Ishikawa (cell line): ENCODE data around the gene PLA2G4E.

Experiments
- CEBPB ChIP-seq: IDR thresholded peaks from 2 replicates; pipeline ENCODE4 v1.6.1; 2012
- CREB1 ChIP-seq: IDR thresholded peaks from 2 replicates; pipeline ENCODE4 v1.6.1; 2012; ENCODE audit warnings: low read depth
- EGR1 ChIP-seq: IDR thresholded peaks from 2 replicates; pipeline ENCODE4 v1.6.1; 2012
- EP300 ChIP-seq: IDR thresholded peaks from 2 replicates; pipeline ENCODE4 v1.6.1; 2012; ENCODE audit warnings: borderline replicate concordance
- FOXM1 ChIP-seq: IDR thresholded peaks from 2 replicates; pipeline ENCODE4 v1.6.1; 2012; ENCODE audit warnings: low read depth, borderline replicate concordance
- NFIC ChIP-seq: IDR thresholded peaks from 2 replicates; pipeline ENCODE4 v1.6.1; 2012
- RAD21 ChIP-seq: IDR thresholded peaks from 2 replicates; pipeline ENCODE4 v1.6.1; 2012; ENCODE audit warnings: low read depth
- TAF1 ChIP-seq: IDR thresholded peaks from 2 replicates; pipeline ENCODE4 v1.6.1; 2012; ENCODE audit warnings: low read depth, mild to moderate bottlenecking
- TCF12 ChIP-seq: IDR thresholded peaks from 2 replicates; pipeline ENCODE4 v1.6.1; 2012; ENCODE audit warnings: low read depth
- TEAD4 ChIP-seq: IDR thresholded peaks from 2 replicates; pipeline ENCODE4 v1.6.1; 2012
- YY1 ChIP-seq: IDR thresholded peaks from 2 replicates; pipeline ENCODE4 v1.6.1; 2012; ENCODE audit warnings: low read depth
- ZBTB7A ChIP-seq: IDR thresholded peaks from 2 replicates; pipeline ENCODE4 v1.6.1; 2012; ENCODE audit warnings: low read depth
- TF ChIP-seq, protein P1 (sequence below): IDR thresholded peaks from 2 replicates; pipeline ENCODE4 v1.6.1; 2012; ENCODE audit warnings: low read depth, mild to moderate bottlenecking
- TF ChIP-seq, protein P2 (sequence below): IDR thresholded peaks from 2 replicates; pipeline ENCODE4 v1.6.1; 2012

DNA sequence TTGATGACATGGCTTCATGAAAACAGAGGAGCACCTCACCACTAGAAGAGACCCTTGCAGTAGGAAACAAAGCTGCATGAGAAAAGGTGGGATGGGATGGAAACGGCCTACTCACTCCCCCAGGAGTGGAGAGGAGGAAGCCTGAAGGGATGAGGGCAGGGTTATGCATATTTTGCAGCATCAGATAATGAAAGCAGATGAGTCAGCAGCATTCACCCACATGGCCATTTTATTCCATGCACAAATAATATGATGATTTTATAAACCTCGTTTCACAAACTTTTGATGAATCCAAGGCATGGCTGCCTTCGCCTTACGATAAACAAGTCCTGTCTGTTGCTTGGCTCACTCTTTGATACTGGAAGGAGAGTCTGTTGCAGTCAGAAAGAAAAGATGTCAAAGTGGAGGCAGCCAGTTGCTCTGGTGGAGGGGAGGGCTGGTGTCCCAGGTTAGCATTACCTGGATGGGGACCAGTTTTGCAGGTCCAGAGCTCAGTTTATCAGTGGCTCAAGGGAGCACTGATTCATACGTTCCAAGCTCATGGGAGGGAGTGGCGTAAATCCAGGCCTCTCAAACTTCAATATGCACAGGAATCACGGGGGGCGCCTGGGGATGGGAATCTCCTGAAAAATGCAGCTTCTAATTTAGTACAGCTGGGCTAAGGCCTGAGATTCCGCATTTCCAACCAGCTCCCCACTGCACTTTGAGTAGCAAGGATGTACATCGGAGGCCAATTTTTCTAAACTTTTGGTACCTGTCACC, 39.3 kb downstream of the PLA2G4E start:
- TF ChIP-seq, protein P1, sequence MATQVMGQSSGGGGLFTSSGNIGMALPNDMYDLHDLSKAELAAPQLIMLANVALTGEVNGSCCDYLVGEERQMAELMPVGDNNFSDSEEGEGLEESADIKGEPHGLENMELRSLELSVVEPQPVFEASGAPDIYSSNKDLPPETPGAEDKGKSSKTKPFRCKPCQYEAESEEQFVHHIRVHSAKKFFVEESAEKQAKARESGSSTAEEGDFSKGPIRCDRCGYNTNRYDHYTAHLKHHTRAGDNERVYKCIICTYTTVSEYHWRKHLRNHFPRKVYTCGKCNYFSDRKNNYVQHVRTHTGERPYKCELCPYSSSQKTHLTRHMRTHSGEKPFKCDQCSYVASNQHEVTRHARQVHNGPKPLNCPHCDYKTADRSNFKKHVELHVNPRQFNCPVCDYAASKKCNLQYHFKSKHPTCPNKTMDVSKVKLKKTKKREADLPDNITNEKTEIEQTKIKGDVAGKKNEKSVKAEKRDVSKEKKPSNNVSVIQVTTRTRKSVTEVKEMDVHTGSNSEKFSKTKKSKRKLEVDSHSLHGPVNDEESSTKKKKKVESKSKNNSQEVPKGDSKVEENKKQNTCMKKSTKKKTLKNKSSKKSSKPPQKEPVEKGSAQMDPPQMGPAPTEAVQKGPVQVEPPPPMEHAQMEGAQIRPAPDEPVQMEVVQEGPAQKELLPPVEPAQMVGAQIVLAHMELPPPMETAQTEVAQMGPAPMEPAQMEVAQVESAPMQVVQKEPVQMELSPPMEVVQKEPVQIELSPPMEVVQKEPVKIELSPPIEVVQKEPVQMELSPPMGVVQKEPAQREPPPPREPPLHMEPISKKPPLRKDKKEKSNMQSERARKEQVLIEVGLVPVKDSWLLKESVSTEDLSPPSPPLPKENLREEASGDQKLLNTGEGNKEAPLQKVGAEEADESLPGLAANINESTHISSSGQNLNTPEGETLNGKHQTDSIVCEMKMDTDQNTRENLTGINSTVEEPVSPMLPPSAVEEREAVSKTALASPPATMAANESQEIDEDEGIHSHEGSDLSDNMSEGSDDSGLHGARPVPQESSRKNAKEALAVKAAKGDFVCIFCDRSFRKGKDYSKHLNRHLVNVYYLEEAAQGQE = no peak
- TF ChIP-seq, protein P2, sequence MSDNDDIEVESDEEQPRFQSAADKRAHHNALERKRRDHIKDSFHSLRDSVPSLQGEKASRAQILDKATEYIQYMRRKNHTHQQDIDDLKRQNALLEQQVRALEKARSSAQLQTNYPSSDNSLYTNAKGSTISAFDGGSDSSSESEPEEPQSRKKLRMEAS = no peak
- TF ChIP-seq TCF12 (no peak), EGR1 (no peak), FOXM1 (no peak), TEAD4 (no peak), ZBTB7A (no peak), TAF1 (no peak), EP300 (no peak), CEBPB (no peak), RAD21 (no peak), NFIC (no peak), YY1 (no peak), CREB1 (no peak)
